Kidney (tissue), 14 donors: ENCODE measurements around the gene METTL24. TPM values are rescaled to one million over a fixed set of nuclear protein-coding genes. Genes with fewer than 3 reads are reported as not detected.

Experiments used
- DNase-seq, 5 donors: peaks; one replicate each; pipeline ENCODE4 v3.0.0-alpha.2; 2013 to 2020
- FAIRE-seq: peaks from 2 replicates; lab custom pipeline; 2012; peaks lifted over from hg19 to GRCh38; lab: Jason Lieb, UNC
- H3K27ac ChIP-seq, 2 donors: one replicate each; pipeline ENCODE4 v1.7.0; 2013; ENCODE audit warnings: low read depth in 2 of 2, low read length in 2 of 2, inconsistent platforms in 1 of 2
- H3K27me3 ChIP-seq: one replicate; pipeline ENCODE4 v1.7.1; 2013; ENCODE audit warnings: low read length, inconsistent platforms; ENCODE audit not compliant: control insufficient read depth, insufficient read depth
- H3K36me3 ChIP-seq, 3 donors: one replicate each; pipeline versions ENCODE4 v1.7.0 to v1.7.1; 2013; ENCODE audit warnings: low read length in 3 of 3, control low read depth in 1 of 3, inconsistent platforms in 1 of 3; ENCODE audit not compliant: insufficient read depth in 3 of 3, control insufficient read depth in 2 of 3
- H3K4me1 ChIP-seq, 3 donors: one replicate each; pipeline versions ENCODE4 v1.7.0 to v1.7.1; 2013; ENCODE audit warnings: low read length in 3 of 3, inconsistent platforms in 1 of 3, low read depth in 1 of 3; ENCODE audit not compliant: control insufficient read depth in 2 of 3, insufficient read depth in 2 of 3
- H3K4me3 ChIP-seq, 3 donors: one replicate each; pipeline versions ENCODE4 v1.7.0 to v1.8.1; 2013; ENCODE audit warnings: low read length in 3 of 3, control low read depth in 1 of 3, inconsistent platforms in 1 of 3
- H3K9ac ChIP-seq, 3 donors: one replicate each; pipeline versions ENCODE4 v1.7.0 to v1.7.1; 2013; ENCODE audit warnings: low read length in 3 of 3, control low read depth in 1 of 3, inconsistent platforms in 1 of 3
- H3K9me3 ChIP-seq, 3 donors: one replicate each; pipeline versions ENCODE4 v1.7.0 to v1.7.1; 2013; ENCODE audit warnings: low read length in 3 of 3, control low read depth in 1 of 3, inconsistent platforms in 1 of 3; ENCODE audit not compliant: control insufficient read depth in 2 of 3, insufficient read depth in 1 of 3
- CTCF ChIP-seq: IDR thresholded peaks from 3 replicates; pipeline ENCODE4 v1.5.1; 2012; ENCODE audit warnings: mild to moderate bottlenecking, moderate library complexity, borderline replicate concordance; ENCODE audit not compliant: insufficient read depth; ENCODE audit errors: extremely low read depth
- intact Hi-C: fragments of 100-400 bp; cut with DNase I; formaldehyde crosslinking; loops from one replicate; pipeline ENCODE4 v1.11.1; 2022
- polyA plus RNA-seq: library from polyadenylated mRNA; stranded (reverse); fragments of 350-450 nt; fragmentation: Illumina TruSeq; extraction: RNeasy Lipid Tissue Mini Kit (QIAGEN cat#74804); gene quantifications from one replicate; pipeline ENCODE4 v1.2.3, GENCODE V29; 2014; ENCODE audit warnings: low read depth, low replicate concordance; ENCODE audit not compliant: insufficient read depth
- total RNA-seq: library from RNA; stranded (reverse); fragmentation: NEBNext Ultra II Directional; extraction: Animal tissue kit (Norgen Biotek cat#: 25700); gene quantifications from one replicate; pipeline ENCODE4 v1.2.1, GENCODE V29; 2021
- donor health status: control.
- donor health status: control.
- donor health status: control.
- donor health status: control.
- donor health status: control.
- donor health status: DM: yes; HTN: yes; CAD: no.
- donor health status: Normal renal cell carcinoma (clear cell type).

Gene METTL24
- total and polyA plus RNA-seq, 2 donors from 2014 or later = 1.4 to 3.5 TPM

DNA sequence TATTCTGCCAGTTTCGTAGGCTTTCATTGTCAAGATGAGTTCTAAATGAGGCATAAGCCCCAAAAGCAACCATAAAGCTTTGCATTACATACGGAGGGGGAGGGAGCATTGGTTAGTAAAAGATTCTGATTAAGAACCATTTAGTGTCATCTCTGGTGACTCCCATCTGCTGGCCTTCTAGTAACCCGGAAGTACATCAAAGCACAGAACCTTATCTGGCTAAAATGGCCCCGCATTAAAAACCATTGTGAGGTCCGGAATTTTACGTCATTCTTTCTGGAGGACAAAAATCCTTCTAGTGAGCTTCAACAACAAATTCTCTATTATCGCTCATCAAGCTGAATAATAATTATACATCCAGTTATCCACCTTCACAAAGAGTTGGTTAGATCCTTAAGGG is 37.8 kb downstream of the METTL24 start:
- intact Hi-C loops = no loop called here
- Histone ChIP-seq H3K36me3 (no peaks in the 10 kb centered on the region), H3K4me1 (peaks cover 4 to 13% (median 5%) of the 10 kb centered on the region in 3 donors), H3K9me3 (no peaks in the 10 kb centered on the region), H3K9ac (no peak overlapping the region), H3K27ac (no peak overlapping the region), H3K27me3 (no peaks in the 10 kb centered on the region), H3K4me3 (no peak overlapping the region)
- TF ChIP-seq CTCF = no peak
- FAIRE-seq (no peak), DNase-seq (no peak)

DNA sequence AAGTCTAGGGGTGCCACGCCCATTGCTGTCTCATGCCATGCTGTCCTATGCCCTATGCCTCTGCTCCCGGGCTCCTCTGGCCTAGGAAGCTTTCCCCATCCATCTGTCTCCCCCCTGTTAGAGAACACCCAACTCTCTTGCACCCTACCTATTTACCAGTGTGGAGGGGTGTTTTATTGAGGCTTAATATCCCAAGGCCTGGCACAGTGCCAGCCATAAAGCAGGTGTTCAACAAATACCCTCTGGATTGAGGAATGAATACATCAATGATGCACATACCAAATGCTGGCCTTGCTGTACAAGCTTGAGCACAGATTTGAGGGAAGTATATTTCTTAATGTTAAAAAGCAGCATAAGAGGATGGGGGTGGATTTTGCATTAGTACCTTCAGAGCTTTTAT is 38.3 kb downstream of the METTL24 start:
- FAIRE-seq (no peak), DNase-seq (no peak)
- H3K36me3 ChIP-seq = no peaks in the 10 kb centered on the region
- H3K27ac ChIP-seq = no peak overlapping the region
- intact Hi-C loops = no loop called here
- no peaks in the 10 kb centered on the region for H3K27me3 ChIP-seq
- no peaks in the 10 kb centered on the region for H3K9me3 ChIP-seq
- no peak overlapping the region for H3K9ac ChIP-seq
- peaks cover 2 to 13% (median 3%) of the 10 kb centered on the region in 3 donors for H3K4me1 ChIP-seq
- H3K4me3 ChIP-seq = no peak overlapping the region
- TF ChIP-seq CTCF = no peak

- intact Hi-C loops = no loop called here
- Histone ChIP-seq H3K9ac (no peak overlapping the region), H3K27ac (no peak overlapping the region), H3K4me1 (peaks cover 0 to 13% (median 2%) of the 10 kb centered on the region in 3 donors), H3K9me3 (no peaks in the 10 kb centered on the region), H3K36me3 (no peaks in the 10 kb centered on the region), H3K4me3 (no peak overlapping the region), H3K27me3 (no peaks in the 10 kb centered on the region)
- no peak for TF ChIP-seq CTCF
- DNase-seq (no peak), FAIRE-seq (no peak)
Measured at GRCh38 chr6:110319381-110319780, 38.8 kb downstream of the METTL24 start.

DNA sequence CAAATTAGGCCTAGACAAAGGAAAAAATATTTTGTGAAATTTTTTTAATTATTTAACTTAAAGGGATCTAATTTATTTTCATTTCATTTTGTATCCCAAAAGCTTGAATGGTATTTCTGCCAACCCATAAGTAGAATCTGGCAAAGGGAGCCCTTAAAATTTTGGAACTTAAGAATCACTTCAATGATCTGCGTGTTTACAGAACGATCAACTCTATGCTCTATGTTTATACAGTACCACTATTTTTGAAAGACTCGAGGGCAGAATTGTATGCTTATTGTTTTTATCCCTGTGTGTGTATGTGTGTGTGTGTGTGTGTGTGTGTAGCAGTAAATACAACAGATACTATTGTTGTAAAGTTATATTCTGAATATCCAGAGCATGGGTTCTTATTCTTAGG is 39.2 kb downstream of the METTL24 start:
- Histone ChIP-seq H3K9ac (no peak overlapping the region), H3K36me3 (no peaks in the 10 kb centered on the region), H3K4me3 (no peak overlapping the region), H3K9me3 (no peaks in the 10 kb centered on the region), H3K4me1 (peaks cover 0 to 13% (median 2%) of the 10 kb centered on the region in 3 donors), H3K27ac (no peak overlapping the region), H3K27me3 (no peaks in the 10 kb centered on the region)
- TF ChIP-seq CTCF = no peak
- intact Hi-C loops = no loop called here
- DNase-seq (no peak), FAIRE-seq (no peak)
